22Rv1 (cell line): ENCODE data around the gene EOMES.

ENCODE experiments used
- H3K27ac ChIP-seq: fragments of 450-650 bp; 2 replicates; pipeline ENCODE4 v1.5.1; 2017
- ZFX ChIP-seq: fragments of 450-650 bp; IDR thresholded peaks from 2 replicates; pipeline ENCODE4 v1.6.1; 2017; ENCODE audit warnings: antibody characterized with exemption, borderline replicate concordance
- TF ChIP-seq, protein P1 (sequence below): fragments of 450-650 bp; IDR thresholded peaks from 2 replicates; pipeline ENCODE4 v1.5.1; 2017; ENCODE audit warnings: mild to moderate bottlenecking

Gene EOMES

DNA sequence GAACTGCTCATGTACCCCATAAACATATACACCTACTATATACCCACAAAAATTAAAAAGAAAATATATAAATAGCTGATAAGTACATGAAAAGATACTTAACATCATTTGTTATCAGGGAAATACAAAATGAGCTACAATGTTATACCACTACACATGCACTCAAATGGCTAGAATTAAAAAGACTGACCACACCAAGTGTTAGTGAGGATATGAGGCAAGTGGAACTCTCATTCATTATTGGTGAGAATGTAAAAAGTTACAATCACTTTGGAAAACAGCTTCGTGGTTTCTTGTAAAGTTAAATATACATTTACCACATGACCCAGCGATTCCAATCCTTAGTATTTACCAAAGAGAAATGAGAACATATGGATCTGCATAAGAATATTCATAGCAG is 26.5 kb downstream of the EOMES start:
- no peak for TF ChIP-seq ZFX
- TF ChIP-seq, protein P1, sequence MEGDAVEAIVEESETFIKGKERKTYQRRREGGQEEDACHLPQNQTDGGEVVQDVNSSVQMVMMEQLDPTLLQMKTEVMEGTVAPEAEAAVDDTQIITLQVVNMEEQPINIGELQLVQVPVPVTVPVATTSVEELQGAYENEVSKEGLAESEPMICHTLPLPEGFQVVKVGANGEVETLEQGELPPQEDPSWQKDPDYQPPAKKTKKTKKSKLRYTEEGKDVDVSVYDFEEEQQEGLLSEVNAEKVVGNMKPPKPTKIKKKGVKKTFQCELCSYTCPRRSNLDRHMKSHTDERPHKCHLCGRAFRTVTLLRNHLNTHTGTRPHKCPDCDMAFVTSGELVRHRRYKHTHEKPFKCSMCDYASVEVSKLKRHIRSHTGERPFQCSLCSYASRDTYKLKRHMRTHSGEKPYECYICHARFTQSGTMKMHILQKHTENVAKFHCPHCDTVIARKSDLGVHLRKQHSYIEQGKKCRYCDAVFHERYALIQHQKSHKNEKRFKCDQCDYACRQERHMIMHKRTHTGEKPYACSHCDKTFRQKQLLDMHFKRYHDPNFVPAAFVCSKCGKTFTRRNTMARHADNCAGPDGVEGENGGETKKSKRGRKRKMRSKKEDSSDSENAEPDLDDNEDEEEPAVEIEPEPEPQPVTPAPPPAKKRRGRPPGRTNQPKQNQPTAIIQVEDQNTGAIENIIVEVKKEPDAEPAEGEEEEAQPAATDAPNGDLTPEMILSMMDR: no peak
- H3K27ac ChIP-seq: no peak overlapping the region

DNA sequence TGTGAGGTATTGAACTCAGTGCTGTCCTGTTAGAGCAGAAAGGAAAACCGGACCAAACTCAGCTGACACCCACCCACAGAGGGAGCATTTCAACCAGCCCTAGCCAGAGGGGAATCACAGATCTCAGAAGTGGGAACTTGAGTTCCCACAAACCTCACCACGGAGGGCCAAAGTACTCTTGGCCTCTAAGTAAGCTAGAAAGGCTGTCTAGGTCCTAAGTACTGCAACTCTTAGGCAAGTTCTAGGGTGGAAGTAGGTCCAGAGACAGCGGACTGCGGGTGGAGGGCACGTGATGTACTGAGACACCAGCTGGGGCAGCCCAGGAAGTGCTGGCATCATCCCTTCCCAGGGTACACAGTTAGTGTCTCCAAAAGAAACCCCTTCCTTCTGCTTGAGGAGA is 34.1 kb downstream of the EOMES start:
- TF ChIP-seq, protein P1: no peak
- no peak for TF ChIP-seq ZFX
- H3K27ac ChIP-seq: no peak overlapping the region

DNA sequence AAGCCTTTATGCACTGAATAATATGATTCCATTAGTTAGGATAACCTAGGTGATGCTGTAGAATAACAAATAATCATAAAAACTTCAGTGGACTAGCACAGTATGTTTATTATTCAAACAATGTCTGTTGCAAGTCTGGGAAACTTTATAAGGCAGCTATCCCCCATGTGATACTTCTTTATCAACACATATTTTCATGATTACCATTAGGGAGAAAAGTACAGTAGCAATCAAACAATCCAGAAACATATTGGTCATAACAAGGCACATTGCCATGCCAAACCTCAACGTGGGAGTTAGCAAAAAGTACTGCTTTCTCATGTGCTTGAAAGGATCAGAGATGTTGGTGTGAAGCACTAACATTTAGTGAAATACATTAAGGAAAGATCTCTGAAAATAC is 35.5 kb downstream of the EOMES start:
- TF ChIP-seq, protein P1: no peak
- TF ChIP-seq ZFX: no peak
- no peak overlapping the region for H3K27ac ChIP-seq

DNA sequence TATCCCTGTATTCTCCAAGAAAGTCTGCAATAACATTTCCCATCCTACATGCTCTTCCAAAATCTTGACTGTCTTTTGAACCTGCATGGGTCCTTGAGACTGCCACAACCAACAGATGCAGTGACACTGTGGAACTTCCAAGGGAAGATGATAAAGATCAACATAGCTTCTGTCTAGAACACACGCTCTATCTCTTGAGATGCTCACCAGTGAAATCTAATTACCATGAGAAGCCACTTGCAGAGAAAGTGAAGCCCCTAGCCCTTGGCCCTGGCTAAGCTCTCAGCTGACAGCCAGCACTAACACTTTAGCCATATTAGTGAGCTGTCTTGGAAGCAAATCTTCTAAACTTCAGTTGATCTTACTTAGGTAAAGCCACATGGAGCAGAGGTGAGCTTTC is 36.6 kb downstream of the EOMES start:
- no peak overlapping the region for H3K27ac ChIP-seq
- TF ChIP-seq, protein P1: no peak
- no peak for TF ChIP-seq ZFX

DNA sequence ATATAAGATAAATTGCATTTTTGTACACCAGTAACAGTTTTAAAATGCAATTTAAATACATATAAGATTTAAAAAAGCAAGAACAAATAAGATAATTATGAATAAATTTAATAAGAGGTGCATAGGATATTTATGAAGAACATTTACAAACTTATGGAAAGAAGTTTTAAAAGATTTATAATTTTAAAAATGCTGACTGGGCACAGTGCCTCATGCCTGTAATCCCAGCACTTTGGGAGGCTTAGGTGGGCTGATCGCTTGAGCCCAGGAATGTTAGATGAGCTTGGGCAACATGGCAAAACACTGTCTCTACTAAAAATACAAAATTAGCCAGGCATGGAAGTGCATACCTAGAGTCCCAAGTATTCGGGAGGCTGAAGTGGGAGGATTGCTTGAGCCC is 37.8 kb downstream of the EOMES start:
- TF ChIP-seq, protein P1: no peak
- TF ChIP-seq ZFX: no peak
- no peak overlapping the region for H3K27ac ChIP-seq

DNA sequence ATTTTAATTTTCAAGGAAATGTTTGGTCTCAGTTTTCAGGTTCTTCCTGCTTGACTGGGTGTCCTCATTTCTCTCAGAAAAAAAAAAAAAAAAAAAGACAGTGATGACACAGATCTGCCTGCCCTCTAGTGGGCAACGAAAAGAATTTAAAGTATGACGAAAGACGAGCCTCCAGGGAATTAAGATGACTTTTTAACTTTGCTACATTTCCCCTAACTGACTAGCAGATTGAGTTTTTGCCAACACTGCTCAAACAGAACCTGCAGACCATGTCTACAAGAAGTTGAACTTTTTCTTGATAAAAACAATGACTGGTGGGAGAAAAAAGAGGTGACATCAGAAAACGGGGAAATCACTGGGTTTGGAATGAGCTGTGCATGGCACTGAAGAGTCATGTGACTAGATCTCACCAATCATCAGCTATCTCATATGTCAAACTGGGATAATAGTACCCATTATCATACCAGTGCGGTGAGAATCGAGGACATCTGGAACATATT is 40.8 kb downstream of the EOMES start:
- no peak overlapping the region for H3K27ac ChIP-seq
- TF ChIP-seq, protein P1: peak; percentile 85
- TF ChIP-seq ZFX: no peak

DNA sequence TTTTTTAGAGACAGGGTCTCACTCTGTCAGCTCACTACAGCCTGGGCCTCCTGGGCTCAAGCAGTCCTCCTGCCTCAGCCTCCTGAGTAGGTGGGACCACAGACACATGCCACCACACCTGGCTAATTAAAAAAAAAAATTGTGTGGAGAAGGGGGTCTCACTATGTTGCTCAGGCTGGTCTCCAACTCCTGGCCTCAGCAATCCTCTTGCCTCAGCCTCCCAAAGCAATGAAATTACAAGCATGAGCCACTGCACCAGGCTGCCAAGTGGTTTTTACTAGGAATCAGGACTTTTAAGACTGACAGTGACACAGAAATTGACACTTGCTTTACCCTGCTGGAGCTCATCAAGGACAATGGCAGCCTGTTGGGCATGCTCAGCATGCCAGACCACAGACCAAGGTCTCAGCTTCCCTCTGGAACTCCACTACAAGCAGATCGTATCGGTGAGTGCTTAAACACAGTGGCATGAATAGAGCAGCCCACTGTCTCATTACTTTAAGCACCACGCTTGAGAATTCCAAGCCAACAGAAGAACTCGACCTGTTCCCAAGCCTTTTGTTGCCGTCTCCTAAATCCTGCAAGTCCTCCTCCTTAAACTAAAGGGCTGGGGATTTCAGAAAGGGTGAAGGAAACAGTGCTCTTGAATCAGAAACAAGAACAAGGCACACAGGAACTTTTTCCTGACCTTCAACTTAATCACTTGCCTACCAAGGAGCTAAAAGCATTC is 41.4 kb downstream of the EOMES start:
- TF ChIP-seq, protein P1: no peak
- TF ChIP-seq ZFX: no peak
- no peak overlapping the region for H3K27ac ChIP-seq
